Testis (tissue), 3 donors: ENCODE data around the gene MEGF11. TPM values are rescaled to one million over a fixed set of nuclear protein-coding genes. Genes with fewer than 3 reads are reported as not detected.

Source experiments
- DNase-seq: peaks from one replicate; pipeline ENCODE4 v3.0.0-alpha.2; 2019
- H3K27ac ChIP-seq, 2 donors: fragments of 200-600 bp; sonication (generic); one replicate each; pipeline ENCODE4 v1.5.1; 2019
- H3K27me3 ChIP-seq: fragments of 200-600 bp; sonication (generic); one replicate; pipeline ENCODE4 v1.5.1; 2019
- H3K36me3 ChIP-seq: fragments of 200-600 bp; sonication (generic); one replicate; pipeline ENCODE4 v1.5.1; 2017; ENCODE audit warnings: low read depth; ENCODE audit errors: missing control alignments
- H3K4me1 ChIP-seq: fragments of 200-600 bp; sonication (generic); one replicate; pipeline ENCODE4 v1.5.1; 2019
- H3K4me3 ChIP-seq, 2 donors: fragments of 200-600 bp; sonication (generic); one replicate each; pipeline ENCODE4 v1.5.1; 2017 to 2019
- H3K9me3 ChIP-seq: fragments of 200-600 bp; sonication (generic); one replicate; pipeline ENCODE4 v1.5.1; 2017
- POLR2A ChIP-seq: fragments of 450-650 bp; IDR thresholded peaks from one replicate; pipeline ENCODE4 v1.6.1; 2017; ENCODE audit warnings: antibody characterized with exemption, mild to moderate bottlenecking, moderate library complexity
- WGBS, 2 donors: methylation state at CpG; one replicate each; pipeline ENCODE4 v1.1.5; 2018; 5-methylcytosine and 5-hydroxymethylcytosine counted together
- intact Hi-C: fragments of 100-400 bp; cut with DNase I; formaldehyde crosslinking; loops from one replicate; pipeline ENCODE4 v1.15.1; 2023; ENCODE audit warnings: low total_unique reads
- polyA plus RNA-seq: library from polyadenylated mRNA; stranded (reverse); fragments of 350-450 nt; fragmentation: Illumina TruSeq; extraction: RNeasy Lipid Tissue Mini Kit (QIAGEN cat#74804); gene quantifications from one replicate; pipeline ENCODE4 v1.2.3, GENCODE V29; 2014; ENCODE audit warnings: low read depth, low replicate concordance; ENCODE audit not compliant: insufficient read depth
- total RNA-seq, 2 donors: library from RNA; depleted of rRNA; stranded (reverse); fragments of >200 nt; gene quantifications; one replicate each; pipeline ENCODE4 v1.2.3, GENCODE V29; 2016
- TF ChIP-seq, protein P1 (sequence below), 3 experiments: fragments of 450-650 bp in 2 of 3; fragments of 200-600 bp in 1 of 3; sonication (generic) in 1 of 3; IDR thresholded peaks; one replicate each; pipeline ENCODE4 v1.5.1; 2016 to 2019; ENCODE audit warnings: antibody characterized with exemption in 3 of 3, mild to moderate bottlenecking in 2 of 3, moderate library complexity in 1 of 3

Gene MEGF11
- total and polyA plus RNA-seq, 3 donors from 2014 or later = 4.5 to 18.7 (median 8.6) TPM

DNA sequence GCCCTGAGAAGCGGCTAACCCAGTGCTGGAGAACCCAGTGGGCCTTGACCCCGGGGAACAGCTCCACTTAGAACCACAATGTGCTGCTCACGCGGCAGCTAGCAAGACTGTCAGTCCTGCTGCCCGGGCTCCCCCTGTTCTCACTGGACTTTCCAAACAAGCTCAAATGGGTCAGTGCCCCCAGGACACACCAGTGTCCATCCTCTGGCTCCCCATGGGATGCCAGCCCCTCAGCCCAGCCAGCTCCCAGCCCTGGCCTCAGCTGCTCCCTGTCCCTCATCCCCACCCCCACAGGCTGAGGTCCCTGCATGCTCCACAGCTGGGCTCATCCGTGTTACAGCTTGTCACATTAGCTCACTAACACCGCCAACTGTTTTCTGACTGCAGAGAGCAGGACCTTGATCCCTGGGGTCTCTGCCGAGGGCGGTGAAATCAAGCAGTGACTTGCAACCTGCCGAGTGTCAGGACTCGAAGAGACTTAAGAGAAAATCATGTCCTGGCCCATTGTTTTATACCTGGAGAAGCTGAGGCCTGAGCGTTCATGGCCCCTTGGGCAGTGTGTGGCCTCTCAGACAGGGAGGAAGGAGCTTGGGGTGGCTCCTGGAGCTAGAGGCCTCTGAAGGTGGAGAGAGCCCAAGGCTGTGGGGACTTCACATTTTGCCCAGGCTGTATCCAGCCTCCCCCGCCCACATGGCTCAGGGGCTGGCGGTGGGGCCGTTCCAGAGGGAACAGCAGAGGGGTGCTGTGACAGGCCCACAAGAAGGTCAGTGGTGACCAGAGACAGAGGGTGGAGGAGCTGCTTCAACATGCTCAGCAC is 157.5 kb downstream of the MEGF11 start:
- 75 to 81% methylated on average over 7 to 15 of the region's 15 CpGs for WGBS, 2 donors
- no peaks in the 10 kb centered on the region for H3K27me3 ChIP-seq
- no peaks in the 10 kb centered on the region for H3K4me1 ChIP-seq
- H3K27ac ChIP-seq = no peak overlapping the region
- no peak overlapping the region for H3K4me3 ChIP-seq
- DNase-seq = no peak
- no peaks in the 10 kb centered on the region for H3K9me3 ChIP-seq
- intact Hi-C loops = no loop called here
- H3K36me3 ChIP-seq = no peaks in the 10 kb centered on the region
- no peak for TF ChIP-seq POLR2A
- TF ChIP-seq, protein P1, sequence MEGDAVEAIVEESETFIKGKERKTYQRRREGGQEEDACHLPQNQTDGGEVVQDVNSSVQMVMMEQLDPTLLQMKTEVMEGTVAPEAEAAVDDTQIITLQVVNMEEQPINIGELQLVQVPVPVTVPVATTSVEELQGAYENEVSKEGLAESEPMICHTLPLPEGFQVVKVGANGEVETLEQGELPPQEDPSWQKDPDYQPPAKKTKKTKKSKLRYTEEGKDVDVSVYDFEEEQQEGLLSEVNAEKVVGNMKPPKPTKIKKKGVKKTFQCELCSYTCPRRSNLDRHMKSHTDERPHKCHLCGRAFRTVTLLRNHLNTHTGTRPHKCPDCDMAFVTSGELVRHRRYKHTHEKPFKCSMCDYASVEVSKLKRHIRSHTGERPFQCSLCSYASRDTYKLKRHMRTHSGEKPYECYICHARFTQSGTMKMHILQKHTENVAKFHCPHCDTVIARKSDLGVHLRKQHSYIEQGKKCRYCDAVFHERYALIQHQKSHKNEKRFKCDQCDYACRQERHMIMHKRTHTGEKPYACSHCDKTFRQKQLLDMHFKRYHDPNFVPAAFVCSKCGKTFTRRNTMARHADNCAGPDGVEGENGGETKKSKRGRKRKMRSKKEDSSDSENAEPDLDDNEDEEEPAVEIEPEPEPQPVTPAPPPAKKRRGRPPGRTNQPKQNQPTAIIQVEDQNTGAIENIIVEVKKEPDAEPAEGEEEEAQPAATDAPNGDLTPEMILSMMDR (IDR thresholded peaks at IDR 0.05) = no peak

DNA sequence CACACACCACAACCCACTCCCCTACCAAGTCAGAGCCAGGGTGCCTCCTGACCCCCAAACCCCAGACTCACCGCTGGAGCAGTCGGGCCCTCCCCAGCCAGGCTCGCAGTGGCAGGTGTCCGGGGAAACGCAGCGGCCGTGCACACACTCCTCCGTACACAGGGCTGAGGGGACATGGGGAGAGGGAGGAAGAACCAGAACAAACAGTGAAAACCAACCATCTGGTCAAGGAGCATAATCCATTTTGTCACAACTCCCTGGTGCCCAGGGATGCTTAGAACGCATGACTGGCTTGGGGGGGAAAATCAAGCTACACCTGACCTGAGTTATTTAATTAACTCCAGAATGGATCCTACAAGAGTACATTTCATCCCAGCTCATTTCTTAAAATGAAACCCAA is 159.2 kb downstream of the MEGF11 start:
- no peak for DNase-seq
- Histone ChIP-seq H3K9me3 (no peaks in the 10 kb centered on the region), H3K27me3 (no peaks in the 10 kb centered on the region), H3K27ac (no peak overlapping the region), H3K4me1 (peaks cover 2% of the 10 kb centered on the region), H3K4me3 (no peak overlapping the region), H3K36me3 (no peaks in the 10 kb centered on the region)
- TF ChIP-seq, protein P1 (IDR thresholded peaks at IDR 0.05) = no peak
- TF ChIP-seq POLR2A = no peak
- intact Hi-C loops = no loop called here
- WGBS, 2 donors = 94 to 98% methylated on average over 9 of the region's 9 CpGs

DNA sequence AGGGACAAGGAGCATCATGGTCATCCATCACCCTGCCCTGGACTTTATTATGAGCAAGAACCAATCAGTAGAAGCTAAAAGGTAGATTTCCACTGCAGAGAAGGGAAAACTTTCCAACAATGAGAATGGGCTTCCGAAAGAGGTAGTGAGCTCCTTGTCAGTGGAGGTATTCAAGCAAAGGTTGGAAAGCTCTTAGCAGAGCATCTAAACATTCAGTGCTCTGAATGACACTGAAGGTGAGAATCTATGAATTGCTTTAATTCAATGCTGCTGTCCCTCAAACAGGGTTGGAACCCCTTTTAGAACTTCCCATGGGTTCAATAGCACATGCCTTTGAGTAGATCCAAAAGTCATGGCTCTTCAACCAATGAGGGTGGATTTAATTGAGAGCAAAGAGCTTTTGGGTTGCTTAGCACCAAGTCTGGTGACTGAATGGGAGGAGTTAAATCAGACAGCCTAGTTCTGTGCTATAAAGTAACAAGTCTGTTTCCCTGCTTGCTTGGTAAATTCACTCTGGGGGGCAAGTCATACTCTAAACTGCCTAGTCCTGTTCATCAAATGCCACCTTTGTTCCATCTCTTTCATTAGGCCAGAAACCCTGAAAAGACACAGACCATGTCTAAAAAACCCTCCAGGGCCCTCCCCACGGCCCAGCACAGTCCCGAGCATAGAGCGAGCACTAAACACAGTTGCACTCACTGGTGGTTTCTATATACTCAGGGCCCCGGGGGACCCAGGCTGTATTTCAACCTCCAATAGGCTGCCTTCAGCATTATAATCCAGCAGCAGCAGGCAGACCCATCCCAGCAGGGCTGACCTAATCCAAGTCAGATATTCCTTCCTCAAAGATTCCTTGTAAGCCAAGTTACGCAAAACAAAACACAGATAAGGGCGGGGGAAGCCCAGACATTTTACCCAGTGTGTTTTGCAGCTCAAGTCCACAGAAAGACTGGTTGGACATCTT is 161.2 kb downstream of the MEGF11 start:
- no peak for DNase-seq
- H3K9me3 ChIP-seq = no peaks in the 10 kb centered on the region
- intact Hi-C loops = no loop called here
- TF ChIP-seq POLR2A = no peak
- TF ChIP-seq, protein P1 (IDR thresholded peaks at IDR 0.05) = no peak
- no peaks in the 10 kb centered on the region for H3K27me3 ChIP-seq
- H3K4me3 ChIP-seq = no peak overlapping the region
- peaks cover 13% of the 10 kb centered on the region for H3K4me1 ChIP-seq
- no peak overlapping the region for H3K27ac ChIP-seq
- H3K36me3 ChIP-seq = no peaks in the 10 kb centered on the region
- WGBS, 2 donors = 87% methylated on average over 7 of the region's 7 CpGs

DNA sequence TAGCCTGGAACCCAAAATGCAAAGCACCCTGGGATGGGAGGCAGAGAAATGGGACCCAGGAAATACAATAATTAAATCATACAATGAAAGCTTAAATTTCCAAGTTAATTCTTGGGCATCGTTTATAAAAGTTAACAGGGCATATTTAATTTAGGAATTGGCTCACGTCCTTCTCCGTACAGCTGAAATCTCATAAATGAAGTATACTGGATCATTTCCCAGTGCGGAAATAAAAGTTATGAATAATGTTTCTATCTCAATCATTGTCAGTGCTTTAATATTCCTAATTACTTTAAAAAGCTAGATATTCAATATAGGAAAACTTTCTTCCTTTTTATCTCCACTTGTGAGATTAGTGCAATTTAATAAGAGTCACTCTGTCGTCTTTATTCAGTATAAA is 164.0 kb downstream of the MEGF11 start:
- no peaks in the 10 kb centered on the region for H3K36me3 ChIP-seq
- no peaks in the 10 kb centered on the region for H3K9me3 ChIP-seq
- 32 to 45% methylated on average over 5 of the region's 5 CpGs for WGBS, 2 donors
- H3K4me3 ChIP-seq = no peak overlapping the region
- intact Hi-C loops = no loop called here
- TF ChIP-seq, protein P1 (IDR thresholded peaks at IDR 0.05) = no peak
- TF ChIP-seq POLR2A = no peak
- no peak for DNase-seq
- peaks cover 13% of the 10 kb centered on the region for H3K4me1 ChIP-seq
- H3K27me3 ChIP-seq = no peaks in the 10 kb centered on the region
- peak overlapping the region in 1 of 2 donors; percentile 29 for H3K27ac ChIP-seq
